NK-92 (cell line): ENCODE results near the gene COX6A1.

Experiments used
- DNase-seq: peaks from one replicate; lab custom pipeline; 2025; ENCODE audit not compliant: unreplicated experiment; lab: John Stamatoyannopoulos, UW

Gene COX6A1

DNA sequence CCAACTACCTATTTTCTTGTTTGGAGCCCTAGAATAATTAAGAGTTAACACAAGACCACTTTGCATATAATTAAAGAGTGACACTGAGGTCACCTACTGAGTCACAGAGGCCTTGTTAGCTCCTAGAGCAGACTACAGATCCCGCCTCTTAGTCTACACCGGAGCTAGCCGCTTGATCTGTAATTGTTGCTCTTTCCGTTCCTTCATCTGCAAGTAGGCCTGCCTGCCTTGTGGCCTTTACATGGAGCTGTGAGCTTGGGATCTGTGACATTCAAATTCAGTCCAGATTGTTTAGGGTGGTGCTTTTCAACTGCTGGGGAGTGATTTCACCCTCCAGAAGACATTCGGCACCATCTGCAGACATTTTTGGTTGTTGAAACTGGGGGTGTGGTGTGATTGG lies 52.4 kb downstream of the COX6A1 start:
- DNase-seq = no peak
